Heart left ventricle (tissue), 16 donors: Measurements from ENCODE around the gene UBE2U. TPM values are rescaled to one million over a fixed set of nuclear protein-coding genes. Genes with fewer than 3 reads are reported as not detected.

Source experiments
- ATAC-seq, 4 donors: fragments of 200-7000 bp; cut with Tn5 transposase; one replicate each; pipeline ENCODE4 v1.9.1; 2020 to 2022; ENCODE audit warnings: moderate library complexity in 4 of 4, mild to moderate bottlenecking in 3 of 4, moderate number of reproducible peaks in 1 of 4
- DNase-seq, 5 donors: peaks; one replicate each; pipeline ENCODE4 v3.0.0-alpha.2; 2020
- H3K27ac ChIP-seq, 12 donors: fragments of 200-600 bp; sonication (generic) in 4 of 12; one replicate each; pipeline versions ENCODE4 v1.5.0 to v1.8.0; 2016 to 2022; ENCODE audit warnings: mild to moderate bottlenecking in 2 of 12
- H3K27me3 ChIP-seq, 9 donors: fragments of 200-600 bp; sonication (generic) in 2 of 9; one replicate each; pipeline versions ENCODE4 v1.5.1 to v1.8.0; 2016 to 2022; ENCODE audit warnings: mild to moderate bottlenecking in 3 of 9
- H3K36me3 ChIP-seq, 9 donors: fragments of 200-600 bp; sonication (generic) in 2 of 9; one replicate each; pipeline versions ENCODE4 v1.5.0 to v1.8.0; 2018 to 2022; ENCODE audit warnings: mild to moderate bottlenecking in 2 of 9
- H3K4me1 ChIP-seq, 12 donors: fragments of 200-600 bp; sonication (generic) in 4 of 12; one replicate each; pipeline versions ENCODE4 v1.5.0 to v1.8.0; 2016 to 2022; ENCODE audit warnings: mild to moderate bottlenecking in 3 of 12
- H3K4me3 ChIP-seq, 12 donors: fragments of 200-600 bp; sonication (generic) in 4 of 12; one replicate each; pipeline versions ENCODE4 v1.5.0 to v1.8.0; 2017 to 2022; ENCODE audit warnings: mild to moderate bottlenecking in 9 of 12, moderate library complexity in 4 of 12
- H3K9me3 ChIP-seq, 12 donors: fragments of 200-600 bp; sonication (generic) in 4 of 12; one replicate each; pipeline versions ENCODE4 v1.5.0 to v1.8.0; 2016 to 2022; ENCODE audit warnings: mild to moderate bottlenecking in 1 of 12
- CTCF ChIP-seq, 12 donors: fragments of 200-600 bp; sonication (generic) in 4 of 12; IDR thresholded peaks; one replicate each; pipeline versions ENCODE4 v1.5.0 to v1.8.0; 2018 to 2022; ENCODE audit warnings: antibody characterized with exemption in 12 of 12, mild to moderate bottlenecking in 5 of 12
- POLR2A ChIP-seq, 2 donors: fragments of 450-650 bp; IDR thresholded peaks; one replicate each; pipeline ENCODE4 v1.6.1; 2017; ENCODE audit warnings: antibody characterized with exemption in 2 of 2, mild to moderate bottlenecking in 2 of 2, moderate library complexity in 2 of 2
- WGBS, 4 donors: extraction: QIAGEN DNeasy Blood & Tissue Kit in 2 of 4; methylation state at CpG; one replicate each; pipeline versions ENCODE4 v1.1.5 to v1.1.7; 2013 to 2018; 5-methylcytosine and 5-hydroxymethylcytosine counted together
- intact Hi-C, 10 donors: fragments of 100-400 bp; cut with DNase I; formaldehyde crosslinking; loops; one replicate each; pipeline versions ENCODE4 v1.11.1 to v1.14.2; 2022
- polyA plus RNA-seq, 2 donors: library from polyadenylated mRNA; stranded (reverse); fragments of 200-250 nt; gene quantifications; one replicate each; pipeline ENCODE4 v1.2.3, GENCODE V29; 2013
- total RNA-seq, 9 donors: library from RNA; depleted of rRNA in 2 of 9; stranded (reverse); fragments of >200 nt in 2 of 9; fragmentation: NEBNext Ultra II Directional in 3 of 9; extraction: Animal tissue kit (Norgen Biotek cat#: 25700) in 3 of 9; gene quantifications; one replicate each; pipeline versions ENCODE4 v1.1.0 to v1.2.4, GENCODE V29; 2016 to 2023
- donor health status: ischemic (EF 13 %, LVEDD 7.1; RV severe dilation, severe dysfunction).
- donor health status: healthy with polysubstance abuse.
- donor health status: DM: no; HTN: yes; CAD: no.
- donor health status: DM: no; HTN: no; CAD: no.
- donor health status: ischemic (EF 25% LVEDD 6.9; RV normal size, moderate dysfunction).
- donor health status: ischemic (EF 25% LVEDD 5.7; RV mildly dilated, moderate dysfunction).
- donor health status: healthy.
- donor health status: DM: yes; HTN: yes; CAD: no.
- donor health status: ischemic (EF 35%, LVEDD 5.7; RV mildly dilated, moderate dysfunction).
- donor health status: nonischemic (EF 11% LVEDD 7.7; RV severe dilation, severe dysfunction).
- donor health status: DM: yes; HTN: yes; CAD: no.
- donor health status: PGD.
- donor health status: ischemic (EF 29% LVEDD 5.4; RV normal size, mild dysfunction).
- donor health status: nonischemic (EF 23%, LVEDD 6.1; RV moderate dilation, normal function).

UBE2U gene
- total and polyA plus RNA-seq, 11 donors, result 0.19 to 2.7 (median 2.5) TPM; not detected in 8

DNA sequence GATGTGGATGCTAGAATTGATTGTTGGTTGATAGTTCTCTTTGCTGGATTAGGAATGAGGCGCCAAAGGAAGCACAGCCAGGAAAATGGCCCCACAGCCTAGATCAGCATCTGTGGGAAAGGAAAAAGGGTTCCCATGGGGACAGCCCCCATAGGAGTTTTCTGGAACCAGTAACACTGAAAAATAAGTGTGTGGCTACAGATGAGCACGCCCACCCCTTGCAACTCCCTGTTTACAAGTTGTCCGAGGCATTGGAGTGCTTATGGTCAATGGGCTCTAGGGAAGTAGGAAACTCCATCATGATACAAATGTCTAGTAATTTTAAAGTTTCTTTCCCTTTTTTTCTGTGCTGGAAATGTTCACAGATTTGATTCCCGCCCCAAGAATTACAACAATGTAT lies 23.8 kb upstream of the UBE2U start:
- Histone ChIP-seq H3K9me3 (no peaks in the 10 kb centered on the region), H3K36me3 (peaks cover 0 to 20% (median 4%) of the 10 kb centered on the region in 9 donors), H3K27ac (no peak overlapping the region), H3K27me3 (no peaks in the 10 kb centered on the region), H3K4me3 (no peak overlapping the region), H3K4me1 (peaks cover 0 to 8% (median 0%) of the 10 kb centered on the region in 12 donors)
- intact Hi-C loops, result no loop called here
- DNase-seq (no peak), ATAC-seq (no peak)
- 76 to 89% (median 83%) methylated on average over 4 of the region's 4 CpGs for WGBS, 4 donors
- TF ChIP-seq CTCF (IDR thresholded peaks at IDR 0.05) (no peak), POLR2A (IDR thresholded peaks at IDR 0.05) (no peak)

DNA sequence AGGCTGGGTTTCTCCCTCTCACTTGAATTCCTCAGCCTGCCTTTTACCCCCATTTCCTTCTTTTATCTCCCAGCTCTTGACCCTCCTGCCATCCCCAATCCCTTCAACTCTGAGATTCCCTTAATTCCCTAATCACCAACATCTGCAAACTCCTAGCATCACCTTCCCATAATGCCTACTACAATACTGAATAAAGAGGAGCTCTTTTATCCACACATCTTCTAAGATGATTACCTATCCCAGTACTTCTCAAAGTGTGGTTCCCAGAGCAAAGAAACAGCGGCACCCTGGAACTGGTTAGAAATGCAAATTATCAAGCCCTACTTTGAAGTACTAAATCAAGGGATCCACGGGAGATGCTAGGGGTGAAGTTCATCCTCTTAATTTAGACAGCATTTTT lies 21.2 kb upstream of the UBE2U start:
- Histone ChIP-seq H3K27ac (no peak overlapping the region), H3K4me3 (no peak overlapping the region), H3K27me3 (no peaks in the 10 kb centered on the region), H3K4me1 (peaks cover 0 to 21% (median 3%) of the 10 kb centered on the region in 12 donors), H3K36me3 (peaks cover 0 to 18% (median 4%) of the 10 kb centered on the region in 9 donors), H3K9me3 (no peaks in the 10 kb centered on the region)
- no peak for DNase-seq
- intact Hi-C loops, result no loop called here
- 81 to 88% (median 86%) methylated on average over 2 of the region's 2 CpGs for WGBS, 4 donors
- no peak for ATAC-seq
- no peak for TF ChIP-seq POLR2A (IDR thresholded peaks at IDR 0.05)
- TF ChIP-seq CTCF (IDR thresholded peaks at IDR 0.05), result no peak

DNA sequence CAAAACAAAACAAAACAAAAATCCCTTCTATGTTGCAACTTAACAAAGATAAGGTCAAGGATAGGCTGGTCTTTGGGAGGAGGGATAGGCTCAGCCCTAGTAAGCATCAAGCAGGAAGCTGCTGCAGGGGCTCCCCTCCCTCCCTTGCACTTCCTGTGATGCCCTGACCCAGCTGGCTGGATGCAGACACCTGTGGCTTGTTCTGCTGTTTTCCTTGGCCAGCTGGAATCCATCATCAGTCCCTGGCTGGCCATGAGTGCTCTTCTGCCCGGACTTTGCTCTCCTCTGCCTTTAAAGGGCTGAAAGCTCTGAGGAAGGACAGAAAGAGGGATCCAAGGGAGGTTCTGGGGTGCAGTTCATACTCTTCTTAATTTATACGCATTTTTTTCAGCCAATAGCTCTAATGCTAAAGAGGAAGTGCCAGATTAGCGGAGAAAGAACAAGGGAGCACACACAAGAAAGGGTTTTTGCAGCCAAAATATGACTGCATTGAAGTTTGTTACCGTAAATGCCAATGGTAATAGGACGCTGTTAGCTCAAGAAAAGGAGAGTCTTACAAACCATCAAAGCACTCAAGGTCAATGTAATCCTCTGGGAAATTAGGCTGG lies 19.9 kb upstream of the UBE2U start:
- H3K4me1 ChIP-seq, result peaks cover 0 to 21% (median 3%) of the 10 kb centered on the region in 12 donors
- no peak overlapping the region for H3K27ac ChIP-seq
- H3K36me3 ChIP-seq, result peaks cover 0 to 7% (median 0%) of the 10 kb centered on the region in 9 donors
- H3K27me3 ChIP-seq, result no peaks in the 10 kb centered on the region
- no peak overlapping the region for H3K4me3 ChIP-seq
- intact Hi-C loops, result no loop called here
- no peak for TF ChIP-seq POLR2A (IDR thresholded peaks at IDR 0.05)
- TF ChIP-seq CTCF (IDR thresholded peaks at IDR 0.05), result no peak
- DNase-seq, result no peak
- 60 to 72% (median 67%) methylated on average over 5 of the region's 5 CpGs for WGBS, 4 donors
- no peaks in the 10 kb centered on the region for H3K9me3 ChIP-seq
- ATAC-seq, result no peak

DNA sequence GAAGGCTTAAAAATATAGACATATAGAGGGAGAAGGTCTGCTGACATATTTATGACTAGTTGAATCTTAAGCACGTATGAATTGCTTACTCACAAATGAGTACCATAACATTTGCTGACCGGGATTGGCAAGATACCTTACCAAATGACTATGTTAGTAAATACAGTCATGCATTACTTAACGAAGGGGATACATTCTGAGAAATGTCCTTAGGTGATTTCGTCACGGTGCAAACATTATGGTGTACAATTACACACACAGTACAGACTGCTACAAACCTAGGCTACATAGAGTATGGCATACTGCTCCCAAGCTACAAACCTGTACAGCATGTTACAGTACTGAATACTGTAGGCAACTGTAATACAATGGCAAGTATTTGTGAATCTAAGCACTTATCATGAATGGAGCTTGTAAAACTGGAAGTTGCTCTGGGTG lies 19.4 kb upstream of the UBE2U start:
- Histone ChIP-seq H3K27me3 (no peaks in the 10 kb centered on the region), H3K4me3 (no peak overlapping the region), H3K36me3 (peaks cover 0 to 2% (median 0%) of the 10 kb centered on the region in 9 donors), H3K4me1 (peaks cover 0 to 21% (median 3%) of the 10 kb centered on the region in 12 donors), H3K27ac (no peak overlapping the region), H3K9me3 (no peaks in the 10 kb centered on the region)
- TF ChIP-seq CTCF (IDR thresholded peaks at IDR 0.05) (no peak), POLR2A (IDR thresholded peaks at IDR 0.05) (no peak)
- ATAC-seq, result no peak
- 88 to 94% (median 90%) methylated on average over 5 of the region's 5 CpGs for WGBS, 4 donors
- intact Hi-C loops, result no loop called here
- no peak for DNase-seq
